K562 (cell line): ENCODE measurements around the gene ZNF33A. TPM values are rescaled to one million over a fixed set of nuclear protein-coding genes. Genes with fewer than 3 reads are reported as not detected.
A peak's percentile ranks its signal among the peaks of the same experiment; 100 is the strongest.

Experiments used
- CREB1 ChIP-seq, 2 experiments: sonication (generic) in 1 of 2; formaldehyde crosslinking in 1 of 2; IDR thresholded peaks; 2 replicates each; pipeline versions ENCODE4 v1.6.1 to v1.8.0; 2012 to 2022; ENCODE audit warnings: inconsistent platforms in 1 of 2, mild to moderate bottlenecking in 1 of 2, missing genetic modification reagents in 1 of 2, moderate library complexity in 1 of 2
- EWSR1 ChIP-seq: fragments of 450-650 bp; IDR thresholded peaks from 2 replicates; pipeline ENCODE4 v1.6.1; 2018; ENCODE audit warnings: borderline replicate concordance, mild to moderate bottlenecking, low read depth, moderate library complexity; ENCODE audit not compliant: partially characterized antibody
- L3MBTL2 ChIP-seq: fragments of 450-650 bp; IDR thresholded peaks from 2 replicates; pipeline ENCODE4 v1.6.1; 2016; ENCODE audit warnings: mild to moderate bottlenecking, moderate library complexity
- PHF20 ChIP-seq: fragments of 450-650 bp; IDR thresholded peaks from 2 replicates; pipeline ENCODE4 v1.6.1; 2018; ENCODE audit not compliant: partially characterized antibody
- POLR2G ChIP-seq: fragments of 200-400 bp; formaldehyde crosslinking; IDR thresholded peaks from 2 replicates; pipeline ENCODE4 v1.6.1; 2017; ENCODE audit warnings: low read depth, mild to moderate bottlenecking, antibody characterized with exemption, low read length, moderate library complexity
- RBM14 ChIP-seq: fragments of 200-400 bp; formaldehyde crosslinking; IDR thresholded peaks from 2 replicates; pipeline ENCODE4 v1.6.1; 2018; ENCODE audit warnings: low read depth, mild to moderate bottlenecking, low read length, moderate library complexity, borderline replicate concordance; ENCODE audit not compliant: insufficient read depth
- RREB1 ChIP-seq: fragments of 250-450 bp; sonication (Bioruptor Pico); IDR thresholded peaks from 2 replicates; pipeline ENCODE4 v1.4.0; 2020
- TCF7L2 ChIP-seq: fragments of 150-350 bp; IDR thresholded peaks from 2 replicates; pipeline ENCODE4 v1.6.1; 2016; ENCODE audit warnings: low read depth, mild to moderate bottlenecking, low read length, moderate library complexity
- YY1 ChIP-seq, 3 experiments: IDR thresholded peaks; 2 replicates each; pipeline ENCODE4 v1.6.1; 2011; ENCODE audit warnings: low read length in 2 of 3, mild to moderate bottlenecking in 2 of 3, moderate library complexity in 2 of 3, borderline replicate concordance in 1 of 3, control low read depth in 1 of 3, low read depth in 1 of 3; ENCODE audit not compliant: insufficient read depth in 3 of 3, insufficient replicate concordance in 2 of 3, control insufficient read depth in 1 of 3, insufficient read length in 1 of 3; ENCODE audit errors: extremely low read depth in 1 of 3
- ZBTB43 ChIP-seq: sonication (generic); formaldehyde crosslinking; IDR thresholded peaks from 2 replicates; pipeline ENCODE4 v1.8.0; 2023; ENCODE audit warnings: mild to moderate bottlenecking, missing genetic modification reagents
- ZNF280A ChIP-seq: fragments of 450-650 bp; IDR thresholded peaks from 2 replicates; pipeline ENCODE4 v1.6.1; 2018; ENCODE audit warnings: mild to moderate bottlenecking, low read depth; ENCODE audit not compliant: partially characterized antibody
- ZNF395 ChIP-seq: fragments of 200-800 bp; sonication (Bioruptor generic); IDR thresholded peaks from 2 replicates; pipeline ENCODE4 v1.6.1; 2017; ENCODE audit warnings: missing genetic modification characterization, missing compliant biosample characterization
- polyA plus RNA-seq, 8 experiments: library from polyadenylated mRNA; depleted of rRNA in 4 of 8; stranded (reverse) in 5 of 8; unstranded in 3 of 8; fragments of >200 nt; fragmentation: Nextera tagmentation in 2 of 8; fragmentation: Illumina TruSeq in 1 of 8; extraction: Ambion mirVana in 2 of 8; extraction: Trizol in 1 of 8; gene quantifications; 2 replicates each; pipeline versions ENCODE4 v1.2.1 to v1.2.3, GENCODE V29; 2011 to 2014; ENCODE audit warnings: inconsistent platforms in 1 of 8, missing spikeins in 1 of 8
- total RNA-seq, 7 experiments: library from RNA; depleted of rRNA in 6 of 7; stranded (reverse); fragments of >200 nt in 6 of 7; fragmentation: Illumina TruSeq in 2 of 7; extraction: Trizol in 2 of 7; gene quantifications; 2 replicates each; pipeline versions ENCODE4 v1.2.1 to v1.2.3, GENCODE V29; 2011 to 2021; ENCODE audit warnings: low replicate concordance in 1 of 7

ZNF33A gene
- total and polyA plus RNA-seq, 9 of the 15 experiments (the other 6 are each of a cell fraction or from before 2014, with no cell fraction given): 8.1 to 27.5 (median 16.4) TPM

GRCh38 chr10:38094158-38094926 lies 83.9 kb downstream of the ZNF33A start, which contains the start of gene ZNF37A (continued):
- TF ChIP-seq YY1 (IDR thresholded peaks at IDR 0.05; ENCODE audit: borderline replicate concordance in 1 of 3, control insufficient read depth in 1 of 3, extremely low read depth in 1 of 3, insufficient read depth in 3 of 3, insufficient read length in 1 of 3, insufficient replicate concordance in 2 of 3, low read depth in 1 of 3, low read length in 2 of 3) (peak in 2 of 3 experiments; percentile 32 to 41), ZNF395 (CRISPR knock-in tag) (peak; percentile 46; the same call in 1 of the 2 replicates), ZBTB43 (CRISPR knock-in tag) (no peak), TCF7L2 (peak; percentile 41; the same call in 1 of the 2 replicates), POLR2G (peak; percentile 88), ZNF280A (no peak), L3MBTL2 (peak; percentile 83), RBM14 (no peak), RREB1 (CRISPR knock-in tag) (no peak), EWSR1 (no peak), CREB1 (IDR thresholded peaks at IDR 0.05) (peak; percentile 79), CREB1 (CRISPR knock-in tag; IDR thresholded peaks at IDR 0.05) (no peak), PHF20 (peak; percentile 50)
